NCI-H1930 (cell line): ENCODE data around the gene ITGA7.

Experiments
- DNase-seq, 2 experiments: peaks; one replicate each; lab custom pipeline; 2025; lab: John Stamatoyannopoulos, UW

ITGA7 gene, protein sequence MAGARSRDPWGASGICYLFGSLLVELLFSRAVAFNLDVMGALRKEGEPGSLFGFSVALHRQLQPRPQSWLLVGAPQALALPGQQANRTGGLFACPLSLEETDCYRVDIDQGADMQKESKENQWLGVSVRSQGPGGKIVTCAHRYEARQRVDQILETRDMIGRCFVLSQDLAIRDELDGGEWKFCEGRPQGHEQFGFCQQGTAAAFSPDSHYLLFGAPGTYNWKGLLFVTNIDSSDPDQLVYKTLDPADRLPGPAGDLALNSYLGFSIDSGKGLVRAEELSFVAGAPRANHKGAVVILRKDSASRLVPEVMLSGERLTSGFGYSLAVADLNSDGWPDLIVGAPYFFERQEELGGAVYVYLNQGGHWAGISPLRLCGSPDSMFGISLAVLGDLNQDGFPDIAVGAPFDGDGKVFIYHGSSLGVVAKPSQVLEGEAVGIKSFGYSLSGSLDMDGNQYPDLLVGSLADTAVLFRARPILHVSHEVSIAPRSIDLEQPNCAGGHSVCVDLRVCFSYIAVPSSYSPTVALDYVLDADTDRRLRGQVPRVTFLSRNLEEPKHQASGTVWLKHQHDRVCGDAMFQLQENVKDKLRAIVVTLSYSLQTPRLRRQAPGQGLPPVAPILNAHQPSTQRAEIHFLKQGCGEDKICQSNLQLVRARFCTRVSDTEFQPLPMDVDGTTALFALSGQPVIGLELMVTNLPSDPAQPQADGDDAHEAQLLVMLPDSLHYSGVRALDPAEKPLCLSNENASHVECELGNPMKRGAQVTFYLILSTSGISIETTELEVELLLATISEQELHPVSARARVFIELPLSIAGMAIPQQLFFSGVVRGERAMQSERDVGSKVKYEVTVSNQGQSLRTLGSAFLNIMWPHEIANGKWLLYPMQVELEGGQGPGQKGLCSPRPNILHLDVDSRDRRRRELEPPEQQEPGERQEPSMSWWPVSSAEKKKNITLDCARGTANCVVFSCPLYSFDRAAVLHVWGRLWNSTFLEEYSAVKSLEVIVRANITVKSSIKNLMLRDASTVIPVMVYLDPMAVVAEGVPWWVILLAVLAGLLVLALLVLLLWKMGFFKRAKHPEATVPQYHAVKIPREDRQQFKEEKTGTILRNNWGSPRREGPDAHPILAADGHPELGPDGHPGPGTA

DNA sequence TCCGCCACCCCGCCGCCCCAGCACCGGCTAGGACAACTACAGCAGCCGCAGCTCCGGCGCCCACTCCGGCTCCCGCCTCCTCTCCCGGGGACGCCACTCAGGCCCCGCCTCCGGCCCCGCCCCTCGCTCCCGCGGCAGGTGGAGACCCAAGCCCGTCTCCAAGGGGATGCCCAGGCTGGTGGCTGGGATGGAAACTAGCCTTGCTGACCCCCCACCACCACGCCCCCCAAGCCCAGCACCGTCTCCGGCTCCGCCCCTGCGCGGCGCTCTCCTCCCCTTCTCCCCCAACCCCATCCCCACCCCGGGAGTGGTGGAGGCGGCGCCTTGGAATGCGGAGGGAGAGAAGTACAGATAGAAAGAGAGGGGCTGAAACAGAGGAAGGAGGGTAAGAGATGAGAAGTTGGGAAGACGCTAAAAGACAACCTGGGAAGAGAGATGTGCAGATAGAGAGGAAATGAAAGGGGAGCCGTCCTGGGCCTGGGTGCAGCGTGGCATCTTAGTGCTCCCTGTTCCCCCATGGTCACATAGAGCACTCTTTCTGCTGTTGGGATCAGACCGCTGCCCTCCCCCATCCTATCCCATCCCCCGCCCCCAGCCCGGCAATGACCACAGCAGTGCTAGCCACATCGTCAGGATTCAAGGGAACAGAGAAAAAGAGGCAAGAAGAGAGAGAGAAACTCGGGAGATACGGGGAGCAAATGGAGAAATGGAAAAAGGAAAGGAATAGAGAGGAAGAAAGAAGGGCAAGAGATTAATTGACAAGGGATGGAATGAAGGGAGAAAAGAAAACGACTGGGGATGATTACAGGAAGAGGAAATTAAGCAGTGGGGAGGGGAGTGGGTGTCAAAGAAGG is at the start of gene ITGA7:
TSS of gene ITGA7 (minus strand) at position 64 of the 854 bp plus-strand sequence. CDS start 222 bp downstream, outside the sequence.
- DNase-seq: peak; percentile 73 to 74

DNA sequence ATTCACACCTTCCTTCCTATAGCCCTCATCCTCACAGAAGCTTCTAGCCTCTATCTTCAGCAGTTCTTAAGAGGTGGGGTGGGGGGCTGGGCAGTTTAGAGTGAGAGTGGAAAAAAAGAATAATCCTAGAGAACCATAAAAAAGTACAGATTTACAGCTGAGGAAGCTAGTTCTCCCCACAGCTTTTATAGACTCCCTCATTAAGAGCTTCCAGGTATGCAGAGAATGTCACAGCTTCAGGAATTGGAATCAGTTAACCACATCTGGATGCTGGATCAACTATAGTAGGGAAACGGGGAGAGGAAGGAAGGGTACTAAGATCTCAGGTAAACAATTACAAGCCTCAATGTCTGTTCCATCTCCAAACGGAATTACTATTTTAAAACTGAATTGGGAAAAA is 47.5 kb upstream of the ITGA7 start:
- no peak for DNase-seq

DNA sequence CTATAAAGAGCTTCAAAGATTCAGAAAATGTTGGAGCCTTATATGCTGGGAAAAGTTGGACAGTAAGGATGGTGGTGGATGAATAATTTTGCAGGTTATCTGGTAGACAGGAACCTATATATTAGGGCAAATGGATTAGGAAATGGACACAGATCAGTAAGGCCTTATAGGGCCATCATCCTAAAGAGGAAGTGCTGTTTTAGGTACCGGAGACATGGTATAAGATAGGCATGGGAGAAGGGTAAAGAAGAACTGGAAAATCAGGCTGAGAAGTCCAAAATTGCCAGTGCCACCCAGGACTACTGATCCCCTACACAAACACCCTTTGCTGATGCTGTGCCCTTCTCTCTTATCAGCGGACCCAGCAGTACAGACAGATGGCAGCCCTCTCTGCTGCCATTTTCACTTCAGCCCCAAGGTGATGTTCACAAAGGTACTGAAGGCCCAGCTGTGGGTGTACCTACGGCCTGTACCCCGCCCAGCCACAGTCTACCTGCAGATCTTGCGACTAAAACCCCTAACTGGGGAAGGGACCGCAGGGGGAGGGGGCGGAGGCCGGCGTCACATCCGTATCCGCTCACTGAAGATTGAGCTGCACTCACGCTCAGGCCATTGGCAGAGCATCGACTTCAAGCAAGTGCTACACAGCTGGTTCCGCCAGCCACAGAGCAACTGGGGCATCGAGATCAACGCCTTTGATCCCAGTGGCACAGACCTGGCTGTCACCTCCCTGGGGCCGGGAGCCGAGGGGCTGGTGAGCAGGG is 40.7 kb upstream of the ITGA7 start:
- no peak for DNase-seq

DNA sequence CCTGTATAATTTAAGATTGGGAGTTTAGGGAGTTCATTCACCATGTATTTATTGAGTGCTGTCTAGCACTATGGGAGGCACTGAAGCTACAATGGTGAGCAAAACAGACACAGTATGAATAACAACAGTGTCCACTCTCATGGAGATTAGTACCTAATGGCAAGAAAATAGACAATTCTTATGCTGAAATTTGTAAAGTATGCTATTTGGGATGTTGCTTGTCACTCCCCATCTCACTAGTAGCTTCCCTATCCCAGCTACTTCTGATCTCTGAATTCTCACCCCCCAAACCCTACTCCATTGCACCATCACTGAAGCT is 39.2 kb upstream of the ITGA7 start:
- DNase-seq: no peak

DNA sequence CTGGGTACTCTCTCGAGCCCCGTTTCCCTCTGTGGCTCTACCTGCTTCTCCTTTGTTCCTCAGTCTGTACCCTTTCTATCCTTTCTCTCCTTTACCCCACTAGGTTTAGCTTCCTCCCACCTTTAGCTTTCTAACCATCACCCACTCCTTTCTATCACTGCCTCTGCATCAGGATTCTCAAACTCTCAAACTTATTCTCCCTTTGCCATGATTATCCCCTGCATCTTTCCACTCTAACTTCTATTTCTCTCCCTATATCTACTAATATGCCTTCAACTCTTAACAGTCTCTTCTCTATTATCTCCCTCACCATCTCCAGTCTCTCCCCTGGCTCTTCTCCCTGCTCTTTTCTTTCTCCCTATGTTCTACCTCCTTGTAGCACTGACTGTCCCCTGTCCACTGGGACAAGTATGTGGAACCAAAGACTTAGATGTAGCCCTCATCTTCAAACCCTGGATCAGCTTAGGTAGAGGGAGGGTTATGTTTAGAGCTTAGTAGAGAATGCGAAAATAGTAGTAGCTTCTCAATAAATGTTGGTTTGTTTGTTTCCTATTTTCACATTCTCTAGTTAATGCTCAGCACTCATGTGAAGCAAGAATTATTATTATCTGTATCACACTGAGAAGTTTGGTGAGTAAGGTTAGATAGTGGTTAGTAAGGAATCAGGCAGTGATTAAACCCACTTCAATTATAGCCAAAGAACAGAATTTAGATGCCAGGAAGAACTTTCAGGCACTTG is 38.6 kb upstream of the ITGA7 start:
- no peak for DNase-seq

DNA sequence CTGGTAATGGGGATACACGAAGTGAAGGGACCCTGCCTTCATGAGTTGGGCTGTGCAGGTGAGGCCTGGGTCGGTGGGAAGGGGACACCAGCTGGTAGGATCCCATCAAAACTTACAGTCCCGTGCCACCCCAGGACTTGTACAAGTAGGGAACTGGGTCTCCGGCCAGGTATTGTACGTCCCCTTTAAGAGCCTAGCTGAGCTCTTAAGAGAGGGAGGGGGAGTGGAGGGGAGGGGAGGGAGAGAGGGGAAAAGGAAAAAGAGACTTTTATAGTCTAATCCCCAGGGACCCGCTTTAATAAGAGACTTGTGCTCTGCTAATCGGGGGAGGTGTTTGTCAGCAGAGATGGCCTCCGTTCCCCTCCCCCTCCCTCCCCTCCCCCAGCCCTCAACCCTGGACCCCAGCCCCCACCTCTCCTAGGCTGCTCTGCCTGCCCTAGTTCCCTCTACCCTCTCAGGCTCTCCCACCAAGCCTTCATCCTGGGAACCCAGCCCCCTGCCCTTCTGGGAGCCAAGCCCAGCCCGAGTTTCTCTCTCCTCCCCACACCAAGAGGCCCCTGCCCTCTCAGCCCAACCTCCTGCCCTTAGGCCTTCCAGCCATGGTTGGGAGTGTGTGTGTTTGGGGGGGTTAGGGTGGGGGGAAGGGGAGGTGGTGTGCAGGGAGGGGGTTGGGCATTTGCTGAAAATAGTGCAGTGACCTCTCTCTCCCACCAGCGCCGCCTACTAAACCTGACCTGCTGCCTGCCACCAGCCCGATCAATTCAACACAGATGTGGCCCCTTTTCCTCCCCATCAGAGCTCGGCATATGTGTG is 37.9 kb upstream of the ITGA7 start:
- DNase-seq: no peak

DNA sequence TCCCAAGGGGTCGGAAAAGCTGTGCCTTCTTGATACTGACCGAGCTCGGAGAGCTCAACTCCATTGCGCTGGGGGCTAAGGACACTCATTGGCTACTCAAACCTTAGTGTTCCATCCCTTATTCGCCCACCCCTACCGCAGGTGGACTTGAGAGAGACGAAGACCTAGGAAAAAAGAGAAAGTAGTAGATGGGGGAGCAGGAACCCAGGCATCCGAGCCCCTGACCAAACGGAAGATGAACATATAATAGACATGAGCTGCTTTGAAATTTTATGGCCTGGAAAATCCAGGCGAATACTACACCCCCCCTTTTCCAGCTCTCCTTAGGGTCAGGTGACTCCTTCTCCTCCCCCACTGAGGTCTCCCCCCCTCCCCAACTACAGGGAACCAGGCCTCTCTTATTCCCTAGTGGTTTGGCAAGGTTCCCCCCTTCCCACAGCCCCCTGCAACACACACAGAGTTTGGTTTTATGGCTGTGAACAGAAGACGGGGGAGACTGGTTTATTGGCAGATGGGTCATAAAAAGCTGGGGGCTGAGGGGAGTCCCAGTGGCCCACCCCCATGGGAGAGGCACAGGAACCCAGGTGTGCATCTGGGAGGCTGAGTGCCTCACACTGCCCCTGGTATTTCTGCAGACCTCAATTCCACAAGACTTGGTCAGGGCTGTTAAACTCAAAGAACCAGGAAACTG is 36.8 kb upstream of the ITGA7 start:
- no peak for DNase-seq

DNA sequence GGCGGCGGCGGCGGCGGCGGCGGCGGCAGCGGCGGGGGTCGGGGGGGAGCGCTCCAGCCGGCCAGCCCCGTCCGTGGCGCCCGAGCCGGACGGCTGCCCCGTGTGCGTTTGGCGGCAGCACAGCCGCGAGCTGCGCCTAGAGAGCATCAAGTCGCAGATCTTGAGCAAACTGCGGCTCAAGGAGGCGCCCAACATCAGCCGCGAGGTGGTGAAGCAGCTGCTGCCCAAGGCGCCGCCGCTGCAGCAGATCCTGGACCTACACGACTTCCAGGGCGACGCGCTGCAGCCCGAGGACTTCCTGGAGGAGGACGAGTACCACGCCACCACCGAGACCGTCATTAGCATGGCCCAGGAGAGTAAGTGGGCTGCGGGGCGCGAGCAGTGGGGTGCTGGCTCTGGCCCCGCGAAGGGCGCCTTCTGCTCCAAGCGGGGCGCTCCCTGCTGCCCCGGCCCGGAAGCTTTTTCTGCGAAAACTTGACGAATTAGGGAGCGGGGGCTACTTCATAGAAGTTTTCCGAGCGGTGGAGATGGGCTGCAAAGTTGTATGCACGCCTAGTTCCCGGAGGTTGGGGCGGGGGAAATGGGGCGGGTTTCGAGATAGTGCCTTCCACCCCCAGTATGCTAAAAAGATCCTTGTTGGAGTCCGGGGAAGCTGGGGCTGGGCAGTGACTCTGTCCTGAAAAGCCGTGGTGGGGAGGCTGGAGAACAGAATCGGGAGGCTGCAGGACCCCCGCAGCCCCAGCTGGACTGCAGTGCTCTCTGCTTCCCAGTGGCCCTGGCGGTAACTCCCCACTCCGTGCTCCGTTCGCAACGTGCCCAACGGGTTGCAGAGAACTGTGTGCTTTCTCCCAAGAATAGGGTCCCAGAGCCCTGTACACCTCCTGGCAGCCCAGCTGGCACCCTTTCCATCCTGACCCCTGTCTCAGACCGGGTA is 36.0 kb upstream of the ITGA7 start:
- DNase-seq: peak in 1 of 2 experiments; percentile 49

DNA sequence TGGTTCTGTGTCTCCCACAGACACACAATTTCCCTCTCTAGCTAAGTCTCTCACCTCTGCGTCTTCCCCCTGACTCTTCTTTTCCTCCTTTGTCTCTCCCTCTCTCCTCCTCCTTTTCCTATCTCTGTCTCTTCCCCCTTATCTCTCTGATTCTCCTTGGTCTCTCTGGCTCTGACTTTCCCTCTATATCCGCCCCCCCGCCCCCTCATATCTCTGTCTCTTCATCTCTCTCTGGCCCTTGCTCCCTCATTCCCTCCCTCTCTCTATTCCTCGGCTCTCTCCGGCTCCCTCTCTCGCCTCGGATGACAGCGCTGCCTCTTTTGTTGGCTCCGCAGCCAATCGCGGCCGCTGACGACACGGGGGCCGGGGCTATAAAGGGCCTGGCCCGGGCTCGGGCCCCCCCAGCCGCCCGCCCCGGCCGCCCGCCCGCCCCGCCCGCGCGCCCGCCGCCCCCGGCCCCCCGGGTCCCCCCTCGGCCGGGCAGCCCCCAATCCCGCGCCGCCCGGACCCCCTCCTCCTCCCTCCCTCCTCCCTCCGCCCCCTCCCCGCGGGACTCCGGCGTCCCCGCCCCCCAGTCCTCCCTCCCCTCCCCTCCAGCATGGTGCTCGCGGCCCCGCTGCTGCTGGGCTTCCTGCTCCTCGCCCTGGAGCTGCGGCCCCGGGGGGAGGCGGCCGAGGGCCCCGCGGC is 35.2 kb upstream of the ITGA7 start, which contains the start of gene GDF11:
TSS of gene GDF11 (plus strand) at position 404 of the 687 bp plus-strand sequence. CDS start at position 599, 195 bp downstream.
- DNase-seq: peak; percentile 59 to 83

DNA sequence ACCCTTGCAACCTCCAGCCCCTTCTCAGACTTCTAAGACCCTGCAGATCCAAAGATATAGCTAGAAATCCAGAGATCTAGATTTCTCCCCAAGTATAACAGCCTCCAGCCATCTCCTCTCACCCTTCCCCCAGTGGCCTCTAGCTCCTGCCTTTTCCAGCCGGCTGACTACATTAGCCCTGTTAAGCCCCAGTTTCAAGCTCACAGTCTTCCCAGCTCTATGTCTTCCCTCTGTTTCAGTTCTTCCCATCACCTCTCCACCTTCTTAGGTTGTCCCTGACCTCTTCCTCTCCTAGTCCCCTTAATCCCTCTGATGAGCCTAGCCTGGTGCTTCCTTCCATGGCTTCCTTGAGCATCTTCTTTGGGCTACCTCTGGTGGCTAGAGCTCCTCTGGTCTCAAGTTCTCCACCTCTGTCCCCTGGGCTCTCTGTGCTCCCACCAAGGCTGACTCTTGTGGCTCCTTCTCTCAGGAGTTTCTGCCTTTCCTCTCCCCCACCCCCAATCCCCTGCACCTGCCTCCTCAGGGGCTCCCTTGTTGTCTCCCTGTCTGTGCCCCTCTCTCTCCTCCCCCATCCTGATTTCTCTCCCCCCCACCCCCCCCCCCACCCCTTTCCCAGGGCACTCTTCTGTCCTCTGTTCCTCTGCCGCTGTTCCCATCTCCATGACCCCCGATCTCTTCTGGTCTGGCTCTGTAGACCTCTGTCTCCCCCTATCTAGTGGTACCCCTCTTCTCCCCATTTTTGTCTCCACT is 34.4 kb upstream of the ITGA7 start:
- DNase-seq: no peak

DNA sequence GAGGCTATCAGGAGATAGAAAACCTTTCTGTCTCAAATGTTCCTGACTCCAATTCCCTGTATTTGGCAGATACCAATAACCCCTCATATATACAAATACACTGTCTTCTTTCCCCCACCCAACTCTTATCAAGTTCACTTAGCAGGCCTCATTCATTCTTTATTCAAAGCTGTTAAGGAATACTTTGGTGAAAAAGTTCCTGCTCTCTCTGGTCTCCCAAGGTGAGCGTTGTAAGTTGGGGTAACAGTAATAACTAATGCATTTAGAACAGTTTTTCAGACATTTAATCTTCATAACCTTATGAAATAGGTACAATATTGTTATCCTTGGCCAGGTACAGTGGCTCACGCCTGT is 31.3 kb upstream of the ITGA7 start:
- no peak for DNase-seq

DNA sequence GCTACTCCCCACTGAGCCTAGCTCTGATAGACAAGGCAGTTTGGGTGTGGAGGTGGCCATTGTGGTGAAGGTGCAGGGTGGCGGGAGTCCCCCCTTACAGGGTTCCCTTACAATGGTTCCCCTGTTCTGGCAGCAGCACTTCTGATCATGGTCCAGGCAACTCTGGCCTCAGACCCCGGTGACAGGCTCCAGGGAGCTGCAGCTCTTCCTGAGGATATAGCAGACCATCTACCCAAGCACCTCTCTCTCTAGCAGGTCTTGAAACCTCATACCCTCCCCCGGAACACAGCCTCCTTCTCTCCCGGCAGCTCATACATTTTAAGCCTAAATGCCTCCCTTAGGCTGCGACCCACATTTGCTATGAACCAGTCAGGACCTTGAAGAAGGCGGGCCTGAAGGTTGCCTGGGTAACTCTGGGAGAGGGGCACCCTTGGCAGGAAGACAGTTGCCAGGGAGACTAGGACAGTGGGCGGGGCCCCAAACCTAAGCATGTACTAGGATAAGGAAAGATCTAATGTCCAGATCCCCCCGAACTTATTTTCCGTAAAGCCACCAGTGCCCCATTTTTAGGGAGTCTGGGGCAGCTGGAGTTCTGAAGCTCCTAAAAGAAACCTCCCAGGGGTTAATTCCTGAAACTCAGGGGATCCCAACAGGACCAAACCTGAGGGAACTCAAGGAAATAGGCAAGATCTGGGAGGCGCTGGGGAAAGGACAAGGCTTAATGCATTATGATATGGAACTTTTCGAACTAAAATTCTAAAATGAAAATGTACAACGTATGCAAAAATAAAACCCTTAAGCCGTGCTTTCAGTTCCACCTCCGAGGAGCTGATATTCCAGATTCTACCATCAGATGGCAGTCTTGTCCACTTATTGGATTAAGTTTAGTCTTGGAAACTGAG is 30.7 kb upstream of the ITGA7 start:
- DNase-seq: peak; percentile 38 to 79

DNA sequence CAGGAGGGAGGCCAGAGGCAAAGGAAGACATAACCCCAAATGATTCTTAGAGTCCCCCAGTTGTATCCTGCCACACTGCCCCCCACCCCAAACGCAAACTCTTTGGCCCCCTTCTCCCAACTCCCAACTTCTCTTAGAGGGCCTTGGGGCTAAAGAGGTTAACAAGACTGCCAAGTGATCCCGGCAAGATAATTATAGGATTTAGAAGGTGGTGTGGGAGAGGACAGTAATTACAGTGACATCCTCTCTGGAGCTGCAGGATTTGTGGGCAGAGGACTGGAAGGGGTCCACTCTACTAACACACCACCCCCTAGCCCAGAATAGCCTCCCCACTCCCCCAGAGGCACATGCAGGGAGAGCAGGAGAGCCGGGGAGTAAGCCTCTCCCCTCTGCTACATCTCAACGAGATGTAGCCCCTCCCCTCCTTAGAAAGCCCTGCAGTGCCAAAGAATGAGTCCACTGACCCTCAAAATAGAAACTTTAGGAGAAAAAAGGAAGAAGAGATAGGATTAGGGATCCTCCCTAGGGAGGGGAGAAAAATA is 29.9 kb upstream of the ITGA7 start:
- DNase-seq: no peak

DNA sequence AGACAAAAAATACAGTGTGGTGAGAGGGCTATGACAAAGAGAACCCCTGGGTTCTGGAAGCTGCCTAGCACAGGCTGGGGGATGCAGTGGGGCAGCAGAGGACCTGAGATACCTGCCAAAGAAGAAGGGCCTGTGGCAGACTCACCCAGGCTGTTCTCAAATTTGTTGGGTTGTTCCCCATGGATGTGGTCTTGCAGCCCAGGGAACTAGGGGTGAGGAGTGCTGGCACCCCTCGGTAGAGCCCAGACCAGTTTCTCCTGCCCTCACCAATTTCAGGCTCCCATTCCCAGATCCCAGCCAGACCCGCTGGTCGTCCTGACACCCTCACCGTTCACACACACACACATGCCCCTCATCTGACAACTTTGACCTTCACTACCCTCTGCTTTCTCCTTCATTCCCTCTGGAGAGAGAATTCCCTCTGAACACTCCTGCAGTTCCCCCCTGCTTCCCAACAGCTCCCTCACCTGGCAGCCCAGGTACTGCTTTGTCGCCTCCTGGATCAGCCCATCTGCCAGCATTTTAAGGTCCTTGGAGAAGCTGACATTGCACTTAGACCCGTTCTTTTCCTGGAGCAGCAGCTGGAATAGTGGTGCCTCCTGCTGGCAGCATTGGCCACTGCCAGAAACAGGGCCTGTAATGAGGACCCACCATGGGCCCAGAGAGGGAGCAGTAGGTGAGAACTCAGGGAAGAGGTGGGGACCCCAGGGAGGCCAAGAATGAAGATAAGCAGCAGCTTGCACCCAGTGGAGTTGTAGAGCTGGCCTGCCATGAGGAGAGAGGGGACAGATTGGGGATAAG is 29.3 kb upstream of the ITGA7 start:
- peak in 1 of 2 experiments; percentile 54 for DNase-seq
